ENCODE measurements around the gene NRXN2.
A peak's percentile ranks its signal among the peaks of the same experiment; 100 is the strongest.

Gene NRXN2

DNA sequence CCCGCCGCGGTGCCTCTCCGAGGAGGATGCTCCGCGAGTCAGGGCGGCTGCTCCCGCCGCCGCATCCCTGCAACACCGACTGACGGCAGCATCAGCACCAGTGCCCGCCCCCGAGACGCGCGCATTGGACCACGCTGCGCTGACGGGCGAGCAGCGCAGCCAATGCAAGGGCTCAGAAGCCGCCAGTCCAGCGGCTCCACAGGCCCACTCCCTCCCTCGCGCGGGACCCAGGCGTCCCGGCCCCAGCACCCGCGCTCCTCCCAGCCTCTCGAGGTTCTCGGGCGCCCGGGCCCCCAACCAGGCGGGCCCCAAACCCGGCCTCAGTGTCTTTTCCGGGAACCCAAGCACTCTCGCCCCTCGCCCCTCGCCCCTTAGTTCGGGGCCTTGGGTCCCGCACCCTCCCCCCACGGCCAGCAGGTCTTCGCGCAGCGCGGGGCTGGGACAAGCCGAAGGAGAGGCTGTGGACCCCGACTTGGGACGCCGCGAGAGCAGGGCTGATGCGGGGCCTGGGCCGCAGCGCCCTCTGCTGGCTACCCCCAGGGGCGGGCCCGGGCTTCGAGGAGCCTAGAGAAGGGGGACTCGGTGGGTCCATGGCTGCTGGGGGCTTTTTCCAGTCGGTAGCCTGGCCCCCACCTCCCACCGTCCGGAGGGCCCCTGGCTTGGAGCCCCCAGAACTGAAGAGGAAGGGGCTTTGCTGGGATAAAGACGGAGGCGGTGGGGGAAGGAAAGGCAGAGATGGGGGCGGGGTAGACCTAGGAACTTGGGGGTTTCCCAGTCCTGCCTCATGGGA lies at the start of gene NRXN2:
Gene NRXN2, minus strand, starts transcription at position 81 of the 790 bp plus-strand sequence. CDS start 9,498 bp downstream, outside the sequence.
- DNase-seq = peak; percentile 36 to 77

- no peak for DNase-seq
Observed at GRCh38 chr11:64772303-64773018, 49.5 kb upstream of the NRXN2 start.

- no peak for DNase-seq
Observed at GRCh38 chr11:64771861-64772260, 48.9 kb upstream of the NRXN2 start.

GRCh38 chr11:64770120-64770519 lies 47.1 kb upstream of the NRXN2 start:
- DNase-seq = no peak

DNA sequence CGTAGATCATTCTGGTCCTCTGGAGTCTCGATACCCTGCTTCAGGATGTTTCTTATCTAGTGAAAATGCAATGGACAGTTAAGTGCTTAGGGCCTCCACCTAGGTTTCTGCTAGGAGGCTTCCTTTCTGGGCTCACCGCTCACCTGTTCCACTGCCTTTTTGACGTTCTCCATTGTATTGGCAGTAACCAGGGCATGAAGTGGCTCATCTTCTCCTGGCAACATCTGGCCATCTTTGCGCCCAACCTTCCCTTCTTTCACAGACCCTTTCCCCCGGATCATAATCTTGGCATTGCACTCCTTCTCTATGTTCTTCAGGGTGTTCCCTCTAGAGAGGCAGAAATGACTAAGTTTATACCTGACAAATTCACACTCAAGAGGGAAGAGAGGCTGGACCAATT lies 46.3 kb upstream of the NRXN2 start:
- DNase-seq = no peak

DNA sequence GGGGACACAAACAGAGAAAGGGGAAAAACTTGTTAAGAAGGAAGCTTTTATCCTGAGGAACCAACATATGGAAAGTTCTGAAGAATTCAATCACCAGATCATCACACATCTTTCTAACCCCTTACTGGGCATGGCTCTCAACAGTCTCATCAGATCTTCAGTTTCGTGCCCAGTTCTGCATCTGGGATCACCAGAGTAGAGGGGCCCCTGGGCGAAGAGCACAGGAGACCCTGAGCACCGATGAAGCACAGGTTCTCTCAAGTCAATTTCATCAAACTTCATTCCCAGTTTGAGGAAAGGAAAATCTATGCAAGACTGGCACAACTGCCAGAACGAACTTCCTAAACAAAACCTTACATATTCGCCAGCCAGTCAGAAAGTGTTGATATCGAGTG lies 45.3 kb upstream of the NRXN2 start:
- DNase-seq = no peak

GRCh38 chr11:64767344-64768299 lies 44.6 kb upstream of the NRXN2 start:
- no peak for DNase-seq

DNA sequence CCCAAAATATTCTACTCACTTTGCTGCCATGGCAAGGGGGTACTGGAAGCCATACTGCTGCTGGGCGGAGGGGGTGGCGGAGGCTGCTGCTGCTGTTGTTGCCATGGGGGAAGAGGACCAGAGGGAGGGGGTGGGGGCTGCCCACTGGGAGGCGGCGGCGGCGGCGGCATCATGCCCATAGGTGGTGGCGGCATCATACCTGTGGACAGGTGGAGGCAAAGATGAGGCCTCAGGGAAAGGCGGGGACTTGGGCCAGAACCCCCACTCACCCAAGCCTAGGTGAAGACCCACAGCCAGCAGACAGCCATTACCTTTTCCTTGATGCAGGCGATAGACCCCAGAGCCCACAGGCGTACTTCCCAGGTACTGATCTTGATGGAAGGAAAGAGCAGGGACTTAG lies 43.9 kb upstream of the NRXN2 start:
- DNase-seq = no peak

- DNase-seq = no peak
Observed at GRCh38 chr11:64765851-64766665, 43.1 kb upstream of the NRXN2 start.

DNA sequence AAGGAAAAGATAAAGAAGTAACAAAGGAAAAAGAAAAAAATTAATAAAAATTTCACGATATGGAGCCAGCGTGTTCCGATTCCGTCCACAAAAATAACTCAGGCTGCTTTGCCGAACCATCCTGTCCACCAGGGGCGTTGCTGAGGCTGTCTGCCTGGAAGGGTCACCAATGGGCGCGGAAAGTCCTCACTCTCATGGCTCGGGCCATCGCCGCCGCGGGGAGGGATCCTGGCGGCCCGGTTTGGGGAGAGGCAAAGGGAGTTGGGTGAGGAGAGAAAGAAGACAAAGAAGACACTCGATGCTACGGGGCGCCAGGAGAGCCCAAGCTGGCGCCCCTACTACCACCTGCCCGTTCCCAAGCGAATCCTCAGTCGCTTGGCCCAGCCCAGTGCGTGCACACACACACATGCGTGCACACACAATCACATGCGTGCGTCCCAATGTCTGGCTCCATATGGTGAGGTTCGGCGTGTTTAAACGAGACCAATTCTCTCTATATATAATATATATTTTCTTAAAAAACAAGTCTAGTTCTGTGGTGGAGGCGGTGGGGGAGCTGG lies 42.4 kb upstream of the NRXN2 start:
- DNase-seq = no peak

- DNase-seq = no peak
Observed at GRCh38 chr11:64764753-64765152, 41.8 kb upstream of the NRXN2 start.

DNA sequence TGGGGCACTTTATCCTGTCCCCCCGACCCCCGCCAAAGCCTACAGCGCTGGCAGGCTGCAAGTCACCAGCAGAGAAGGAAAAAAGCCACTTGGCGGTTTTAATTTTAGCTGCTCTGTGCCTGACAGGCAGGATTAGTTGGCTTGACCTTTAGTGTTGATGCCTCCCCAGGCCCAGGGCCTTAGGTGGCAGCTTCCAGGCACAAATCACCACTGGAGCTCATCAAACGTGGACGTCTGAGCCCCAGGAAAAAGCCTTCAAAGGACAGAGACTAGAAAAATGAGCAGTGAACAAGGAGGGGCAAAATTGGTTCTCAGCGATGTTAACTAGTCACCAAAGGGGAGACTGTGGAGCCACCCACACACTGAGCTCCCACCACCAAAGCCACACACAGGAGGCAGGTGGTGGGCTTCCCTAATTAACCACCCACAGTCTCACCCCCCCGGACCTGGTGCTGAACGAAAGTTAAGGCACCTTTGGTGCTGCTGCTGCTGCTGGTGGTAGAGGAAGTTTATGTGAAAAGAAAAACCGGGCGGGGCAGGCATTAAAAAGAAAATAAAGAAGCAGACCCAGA lies 41.1 kb upstream of the NRXN2 start:
- no peak for DNase-seq

DNA sequence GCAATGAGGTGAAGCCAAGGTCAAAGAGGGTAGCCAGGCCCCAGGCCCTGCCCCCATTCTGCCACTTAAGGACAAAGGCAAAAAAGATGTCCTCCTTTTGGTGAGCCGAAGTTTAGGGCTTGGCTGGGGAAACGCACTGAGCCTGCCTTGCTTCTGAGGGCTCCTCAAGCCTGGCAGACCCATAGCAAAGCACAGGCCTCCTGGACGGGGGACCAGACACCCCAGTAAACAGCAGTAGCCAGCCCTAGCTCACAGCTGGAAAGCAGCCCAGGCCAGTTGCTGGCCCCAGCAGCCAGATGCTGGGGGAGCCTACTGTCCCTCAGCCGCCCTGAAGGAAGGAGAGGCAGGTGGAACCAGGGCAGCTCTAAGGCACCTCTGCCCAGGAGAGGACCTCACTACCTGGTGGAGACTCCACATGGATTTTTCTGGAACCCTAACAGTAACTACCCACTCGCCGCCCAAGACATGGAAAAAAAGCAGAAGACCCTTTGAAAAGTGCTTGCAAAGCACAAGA lies 40.6 kb upstream of the NRXN2 start:
- no peak for DNase-seq

DNA sequence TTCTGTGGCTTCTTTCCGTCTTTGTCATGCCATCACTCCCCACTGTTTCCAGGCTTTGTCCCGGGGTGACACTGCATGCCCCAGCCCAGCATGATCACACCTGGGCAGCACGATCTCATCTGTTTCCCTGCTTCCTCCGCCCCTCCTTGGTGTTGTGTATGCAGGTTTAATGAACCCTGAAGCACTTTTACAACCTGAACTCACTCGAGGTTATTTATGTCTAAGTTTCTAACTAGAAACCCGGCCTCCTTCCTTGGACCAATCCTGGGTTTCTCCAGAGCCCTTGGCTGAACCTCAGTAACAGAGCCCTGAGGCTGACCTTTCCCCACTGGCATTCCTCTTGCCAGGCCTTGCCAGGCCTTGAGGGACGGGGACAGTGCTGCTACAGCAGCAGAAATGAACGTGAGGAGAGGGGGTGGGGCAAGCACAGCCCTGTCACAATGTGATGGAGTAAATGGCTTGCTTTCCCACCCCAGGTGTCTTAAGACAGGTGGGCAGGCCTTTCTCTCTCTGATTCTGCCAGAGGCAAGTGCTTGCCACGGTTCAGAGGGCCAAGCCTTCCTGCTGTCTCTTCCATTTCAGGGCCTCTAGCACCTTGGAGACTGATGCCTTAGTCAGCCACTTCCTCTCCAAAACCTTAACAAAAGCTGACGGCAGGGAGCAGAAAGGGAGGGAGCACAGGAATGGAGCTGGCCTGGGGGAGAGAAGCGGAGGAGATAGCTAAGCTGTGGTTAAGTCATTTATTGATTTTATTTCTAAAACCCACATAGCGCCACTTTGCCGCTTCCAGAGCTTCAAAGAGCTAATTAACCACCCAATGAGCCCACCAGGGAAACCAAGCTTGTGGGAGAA lies 39.9 kb upstream of the NRXN2 start:
- DNase-seq = peak in 1 of 2 experiments; percentile 30

DNA sequence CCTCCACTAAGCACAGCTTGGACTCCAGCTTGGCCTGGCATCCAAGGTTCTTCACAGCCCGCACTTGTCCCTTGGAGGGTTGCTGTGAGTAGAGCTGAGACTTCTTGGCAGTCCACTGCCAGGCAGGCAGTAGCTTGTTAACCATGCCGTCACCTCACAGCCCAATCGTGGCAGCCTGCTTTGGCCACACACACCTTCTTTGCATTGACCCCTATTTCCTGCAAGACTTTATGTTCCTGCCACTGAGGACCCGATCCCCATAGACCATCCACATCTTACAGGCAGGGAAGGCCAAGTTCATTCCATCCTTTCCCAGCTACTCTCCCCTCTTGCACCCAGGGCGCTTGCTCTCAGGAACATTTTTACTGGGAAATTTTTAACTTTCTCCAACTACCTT lies 39.3 kb upstream of the NRXN2 start:
- no peak for DNase-seq

DNA sequence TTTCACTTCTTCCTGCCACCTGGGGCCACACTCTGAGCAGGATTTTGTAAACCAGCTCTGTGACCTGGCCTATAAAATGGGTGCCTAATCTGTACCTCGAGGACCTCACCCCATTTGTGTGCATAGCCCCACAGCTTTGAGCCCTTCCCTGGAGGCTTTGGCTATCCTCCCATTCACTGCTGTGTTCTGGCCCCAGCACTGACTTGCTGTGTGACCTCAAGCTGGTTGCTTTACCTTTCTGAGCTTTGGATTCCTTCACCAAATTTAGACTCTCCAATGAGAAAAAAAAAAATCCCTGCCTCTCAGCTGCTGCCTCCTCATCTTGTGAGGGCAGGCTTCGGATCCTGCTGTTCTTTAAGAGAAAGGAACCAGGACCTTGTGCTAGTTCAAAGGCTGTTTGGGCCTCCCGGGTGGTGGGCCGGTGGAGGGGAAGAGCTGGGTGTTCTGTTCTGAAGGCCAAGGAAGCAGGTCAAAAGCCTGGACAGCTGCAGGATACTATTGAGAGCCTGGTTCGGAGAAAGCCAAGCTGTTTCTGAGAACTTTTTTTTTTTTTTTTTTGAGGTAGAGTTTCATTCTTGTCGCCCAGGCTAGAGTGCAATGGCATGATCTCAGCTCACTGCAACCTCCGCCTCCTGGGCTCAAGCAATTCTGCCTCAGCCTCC lies 37.9 kb upstream of the NRXN2 start:
- no peak for DNase-seq

GRCh38 chr11:64759722-64760719 lies 37.0 kb upstream of the NRXN2 start, which contains the start of gene PYGM:
Gene PYGM (minus strand): TSS chr11:64759974. CDS start chr11:64759898, 76 bp downstream.
- no peak for DNase-seq

DNA sequence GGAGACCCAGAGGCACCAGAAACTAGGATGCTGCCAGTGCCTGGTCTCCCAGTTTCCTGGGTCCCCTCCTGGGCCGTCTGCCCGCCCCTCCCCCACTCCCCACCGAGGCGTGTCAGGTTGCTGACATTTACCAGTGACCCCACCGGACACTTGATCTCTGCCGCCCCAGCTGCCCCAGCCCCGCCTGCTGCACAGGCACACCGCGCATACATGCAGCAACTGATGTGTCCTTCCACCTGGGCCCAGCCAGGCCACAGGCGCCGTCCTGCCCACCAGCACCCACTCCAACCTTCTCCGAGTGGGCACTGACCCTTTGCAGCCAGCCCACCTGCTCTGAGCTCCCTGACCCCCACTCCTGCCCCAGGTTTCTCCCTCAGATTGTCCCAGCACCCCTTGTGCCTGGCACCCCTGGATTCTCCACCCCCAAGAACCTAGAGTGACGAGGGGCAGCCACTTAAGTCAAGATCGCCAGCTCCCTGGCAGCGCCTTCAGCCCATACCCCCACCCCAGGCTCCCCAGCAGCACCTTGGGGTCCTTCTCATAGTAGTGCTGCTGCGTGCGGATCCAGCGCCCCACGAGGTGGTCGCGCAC lies 36.2 kb upstream of the NRXN2 start:
- DNase-seq = no peak

All from NCI-H187 (cell line).